Measurements from ENCODE around the gene VLDLR. TPM values are rescaled to one million over a fixed set of nuclear protein-coding genes. Genes with fewer than 3 reads are reported as not detected.

The VLDLR gene
- total and polyA plus RNA-seq, 2 of the 8 experiments (the other 6 are each of a cell fraction or from before 2014, with no cell fraction given): 24.2 to 49.1 TPM

DNA sequence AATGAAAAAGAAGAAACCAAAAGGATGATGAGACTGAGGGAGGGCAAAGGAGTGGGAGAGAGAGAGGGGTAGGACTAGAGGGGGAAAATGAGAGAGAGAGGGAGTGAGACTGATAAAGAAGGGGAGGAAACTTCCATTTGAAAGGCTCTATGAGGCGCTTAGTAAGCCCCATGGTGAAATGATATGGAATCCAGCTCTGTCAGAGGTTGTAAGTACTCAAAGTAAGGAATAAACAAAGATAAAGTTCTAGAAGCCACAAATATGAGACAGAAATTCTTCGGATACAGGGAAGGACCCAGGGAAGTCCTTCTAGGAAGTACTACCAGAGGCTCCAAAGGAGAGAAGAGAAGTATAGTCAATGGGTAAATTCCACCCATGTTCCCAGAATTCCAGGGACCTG lies 21.7 kb upstream of the VLDLR start (continued):
- TF ChIP-seq, protein P1, sequence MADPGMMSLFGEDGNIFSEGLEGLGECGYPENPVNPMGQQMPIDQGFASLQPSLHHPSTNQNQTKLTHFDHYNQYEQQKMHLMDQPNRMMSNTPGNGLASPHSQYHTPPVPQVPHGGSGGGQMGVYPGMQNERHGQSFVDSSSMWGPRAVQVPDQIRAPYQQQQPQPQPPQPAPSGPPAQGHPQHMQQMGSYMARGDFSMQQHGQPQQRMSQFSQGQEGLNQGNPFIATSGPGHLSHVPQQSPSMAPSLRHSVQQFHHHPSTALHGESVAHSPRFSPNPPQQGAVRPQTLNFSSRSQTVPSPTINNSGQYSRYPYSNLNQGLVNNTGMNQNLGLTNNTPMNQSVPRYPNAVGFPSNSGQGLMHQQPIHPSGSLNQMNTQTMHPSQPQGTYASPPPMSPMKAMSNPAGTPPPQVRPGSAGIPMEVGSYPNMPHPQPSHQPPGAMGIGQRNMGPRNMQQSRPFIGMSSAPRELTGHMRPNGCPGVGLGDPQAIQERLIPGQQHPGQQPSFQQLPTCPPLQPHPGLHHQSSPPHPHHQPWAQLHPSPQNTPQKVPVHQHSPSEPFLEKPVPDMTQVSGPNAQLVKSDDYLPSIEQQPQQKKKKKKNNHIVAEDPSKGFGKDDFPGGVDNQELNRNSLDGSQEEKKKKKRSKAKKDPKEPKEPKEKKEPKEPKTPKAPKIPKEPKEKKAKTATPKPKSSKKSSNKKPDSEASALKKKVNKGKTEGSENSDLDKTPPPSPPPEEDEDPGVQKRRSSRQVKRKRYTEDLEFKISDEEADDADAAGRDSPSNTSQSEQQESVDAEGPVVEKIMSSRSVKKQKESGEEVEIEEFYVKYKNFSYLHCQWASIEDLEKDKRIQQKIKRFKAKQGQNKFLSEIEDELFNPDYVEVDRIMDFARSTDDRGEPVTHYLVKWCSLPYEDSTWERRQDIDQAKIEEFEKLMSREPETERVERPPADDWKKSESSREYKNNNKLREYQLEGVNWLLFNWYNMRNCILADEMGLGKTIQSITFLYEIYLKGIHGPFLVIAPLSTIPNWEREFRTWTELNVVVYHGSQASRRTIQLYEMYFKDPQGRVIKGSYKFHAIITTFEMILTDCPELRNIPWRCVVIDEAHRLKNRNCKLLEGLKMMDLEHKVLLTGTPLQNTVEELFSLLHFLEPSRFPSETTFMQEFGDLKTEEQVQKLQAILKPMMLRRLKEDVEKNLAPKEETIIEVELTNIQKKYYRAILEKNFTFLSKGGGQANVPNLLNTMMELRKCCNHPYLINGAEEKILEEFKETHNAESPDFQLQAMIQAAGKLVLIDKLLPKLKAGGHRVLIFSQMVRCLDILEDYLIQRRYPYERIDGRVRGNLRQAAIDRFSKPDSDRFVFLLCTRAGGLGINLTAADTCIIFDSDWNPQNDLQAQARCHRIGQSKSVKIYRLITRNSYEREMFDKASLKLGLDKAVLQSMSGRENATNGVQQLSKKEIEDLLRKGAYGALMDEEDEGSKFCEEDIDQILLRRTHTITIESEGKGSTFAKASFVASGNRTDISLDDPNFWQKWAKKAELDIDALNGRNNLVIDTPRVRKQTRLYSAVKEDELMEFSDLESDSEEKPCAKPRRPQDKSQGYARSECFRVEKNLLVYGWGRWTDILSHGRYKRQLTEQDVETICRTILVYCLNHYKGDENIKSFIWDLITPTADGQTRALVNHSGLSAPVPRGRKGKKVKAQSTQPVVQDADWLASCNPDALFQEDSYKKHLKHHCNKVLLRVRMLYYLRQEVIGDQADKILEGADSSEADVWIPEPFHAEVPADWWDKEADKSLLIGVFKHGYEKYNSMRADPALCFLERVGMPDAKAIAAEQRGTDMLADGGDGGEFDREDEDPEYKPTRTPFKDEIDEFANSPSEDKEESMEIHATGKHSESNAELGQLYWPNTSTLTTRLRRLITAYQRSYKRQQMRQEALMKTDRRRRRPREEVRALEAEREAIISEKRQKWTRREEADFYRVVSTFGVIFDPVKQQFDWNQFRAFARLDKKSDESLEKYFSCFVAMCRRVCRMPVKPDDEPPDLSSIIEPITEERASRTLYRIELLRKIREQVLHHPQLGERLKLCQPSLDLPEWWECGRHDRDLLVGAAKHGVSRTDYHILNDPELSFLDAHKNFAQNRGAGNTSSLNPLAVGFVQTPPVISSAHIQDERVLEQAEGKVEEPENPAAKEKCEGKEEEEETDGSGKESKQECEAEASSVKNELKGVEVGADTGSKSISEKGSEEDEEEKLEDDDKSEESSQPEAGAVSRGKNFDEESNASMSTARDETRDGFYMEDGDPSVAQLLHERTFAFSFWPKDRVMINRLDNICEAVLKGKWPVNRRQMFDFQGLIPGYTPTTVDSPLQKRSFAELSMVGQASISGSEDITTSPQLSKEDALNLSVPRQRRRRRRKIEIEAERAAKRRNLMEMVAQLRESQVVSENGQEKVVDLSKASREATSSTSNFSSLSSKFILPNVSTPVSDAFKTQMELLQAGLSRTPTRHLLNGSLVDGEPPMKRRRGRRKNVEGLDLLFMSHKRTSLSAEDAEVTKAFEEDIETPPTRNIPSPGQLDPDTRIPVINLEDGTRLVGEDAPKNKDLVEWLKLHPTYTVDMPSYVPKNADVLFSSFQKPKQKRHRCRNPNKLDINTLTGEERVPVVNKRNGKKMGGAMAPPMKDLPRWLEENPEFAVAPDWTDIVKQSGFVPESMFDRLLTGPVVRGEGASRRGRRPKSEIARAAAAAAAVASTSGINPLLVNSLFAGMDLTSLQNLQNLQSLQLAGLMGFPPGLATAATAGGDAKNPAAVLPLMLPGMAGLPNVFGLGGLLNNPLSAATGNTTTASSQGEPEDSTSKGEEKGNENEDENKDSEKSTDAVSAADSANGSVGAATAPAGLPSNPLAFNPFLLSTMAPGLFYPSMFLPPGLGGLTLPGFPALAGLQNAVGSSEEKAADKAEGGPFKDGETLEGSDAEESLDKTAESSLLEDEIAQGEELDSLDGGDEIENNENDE (IDR thresholded peaks at IDR 0.05; ENCODE audit: insufficient replicate concordance, low read length): no peak
- no peak for TF ChIP-seq CBX8 (IDR thresholded peaks at IDR 0.05; ENCODE audit: borderline replicate concordance, low read depth, low read length)
- no peak for TF ChIP-seq RAD21 (IDR thresholded peaks at IDR 0.05 in 1 of 2, conservative IDR thresholded peaks at IDR 0.05 in 1 of 2; ENCODE audit: low read depth in 2 of 2, low read length in 2 of 2)
